BLaER1 treated with 17β-estradiol and CSF1 and Interleukin-3, amounts not matched to agents 10 nM and 100 nM (cell line): Measurements from ENCODE around the gene PKP1.
A peak's percentile ranks its signal among the peaks of the same experiment; 100 is the strongest.

Source experiments
- H3K27ac ChIP-seq, 11 experiments: shearing (Covaris generic); formaldehyde crosslinking; 2 replicates each; pipeline ENCODE4 v1.8.1; 2022
- H3K27me3 ChIP-seq, 11 experiments: shearing (Covaris generic); formaldehyde crosslinking; 2 replicates each; pipeline ENCODE4 v1.8.1; 2022
- H3K36me3 ChIP-seq, 11 experiments: shearing (Covaris generic); formaldehyde crosslinking; 2 replicates each; pipeline ENCODE4 v1.8.1; 2022
- H3K4me1 ChIP-seq, 10 experiments: shearing (Covaris generic); formaldehyde crosslinking; 2 replicates each; pipeline ENCODE4 v1.8.1; 2022
- H3K4me2 ChIP-seq, 11 experiments: shearing (Covaris generic); formaldehyde crosslinking; 2 replicates each; pipeline ENCODE4 v1.8.1; 2022
- H3K4me3 ChIP-seq, 10 experiments: shearing (Covaris generic); formaldehyde crosslinking; 2 replicates each; pipeline ENCODE4 v1.8.1; 2022
- H3K9ac ChIP-seq, 11 experiments: shearing (Covaris generic); formaldehyde crosslinking; 2 replicates each; pipeline ENCODE4 v1.8.1; 2022
- H3K9me3 ChIP-seq, 11 experiments: shearing (Covaris generic); formaldehyde crosslinking; replicated peaks in 1 of 11; 2 replicates each; pipeline ENCODE4 v1.8.1; 2022
- H4K20me1 ChIP-seq, 11 experiments: shearing (Covaris generic); formaldehyde crosslinking; 2 replicates each; pipeline ENCODE4 v1.8.1; 2022
- Cebpa-rat ChIP-seq, 11 experiments: shearing (Covaris generic); IDR thresholded peaks; 2 replicates each; pipeline ENCODE4 v1.8.1; 2022

PKP1 gene

DNA sequence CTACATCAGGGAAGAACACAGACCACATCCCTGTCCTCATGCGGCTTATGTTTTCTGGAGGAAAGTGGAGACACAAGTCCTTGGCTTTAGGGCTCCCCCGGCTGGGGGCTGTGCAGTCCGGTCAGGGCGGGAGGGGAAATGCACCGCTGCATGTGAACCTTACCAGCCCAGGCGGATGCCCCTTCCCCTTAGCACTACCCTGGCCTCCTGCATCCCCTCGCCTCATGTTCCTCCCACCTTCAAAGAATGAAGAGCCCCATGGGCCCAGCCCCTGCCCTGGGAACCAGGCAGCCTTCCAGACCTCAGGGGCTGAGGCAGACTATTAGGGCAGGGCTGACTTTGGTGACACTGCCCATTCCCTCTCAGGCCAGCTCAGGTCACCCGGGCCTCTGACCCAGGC is 48.7 kb downstream of the PKP1 start:
- no peaks in the 10 kb centered on the region for H3K36me3 ChIP-seq
- H4K20me1 ChIP-seq: no peaks in the 10 kb centered on the region
- H3K27me3 ChIP-seq: no peaks in the 10 kb centered on the region
- H3K4me1 ChIP-seq: peaks cover 0 to 22% (median 12%) of the 10 kb centered on the region in 10 experiments; a peak in 14 of 20 replicates
- H3K9me3 ChIP-seq: no peaks in the 10 kb centered on the region
- no peak overlapping the region for H3K4me3 ChIP-seq
- peak overlapping the region in 1 of 11 experiments; percentile 70; a peak in 1 of 22 replicates for H3K4me2 ChIP-seq
- TF ChIP-seq Cebpa-rat (IDR thresholded peaks at IDR 0.05): no peak
- no peak overlapping the region for H3K27ac ChIP-seq
- H3K9ac ChIP-seq: no peak overlapping the region

DNA sequence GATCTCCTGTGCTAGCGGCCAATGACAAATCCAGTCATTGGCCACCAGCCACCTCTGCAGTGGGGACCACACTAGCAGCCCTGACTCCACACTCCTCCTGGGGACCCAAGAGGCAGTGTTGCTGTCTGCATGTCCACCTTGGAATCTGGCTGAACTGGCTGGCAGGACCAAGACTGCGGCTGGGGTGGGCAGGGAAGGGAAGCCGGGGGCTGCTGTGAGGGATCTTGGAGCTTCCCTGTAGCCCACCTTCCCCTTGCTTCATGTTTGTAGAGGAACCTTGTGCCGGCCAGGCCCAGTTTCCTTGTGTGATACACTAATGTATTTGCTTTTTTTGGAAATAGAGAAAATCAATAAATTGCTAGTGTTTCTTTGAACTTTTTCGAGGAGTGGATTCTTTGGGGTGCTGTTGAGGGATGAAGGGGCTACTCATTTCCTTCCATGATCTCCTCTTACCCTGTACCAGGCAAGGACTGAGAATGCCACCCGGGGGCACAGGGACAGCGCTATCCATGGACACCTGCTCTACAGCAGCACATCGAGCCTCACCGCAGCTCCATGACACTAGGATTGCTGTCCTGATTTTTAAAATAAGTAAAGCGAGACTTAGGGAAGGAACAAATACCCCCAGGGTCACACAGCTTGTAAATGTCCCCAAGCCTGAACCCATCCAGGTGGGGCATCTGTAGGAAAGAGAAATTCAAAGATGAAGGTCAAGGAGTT is 49.5 kb downstream of the PKP1 start:
- H3K4me3 ChIP-seq: no peak overlapping the region
- no peak overlapping the region for H3K27ac ChIP-seq
- H3K4me2 ChIP-seq: no peak overlapping the region
- H3K9ac ChIP-seq: no peak overlapping the region
- no peaks in the 10 kb centered on the region for H3K27me3 ChIP-seq
- no peaks in the 10 kb centered on the region; a peak in 1 of 22 replicates for H3K9me3 ChIP-seq
- no peaks in the 10 kb centered on the region for H4K20me1 ChIP-seq
- no peak for TF ChIP-seq Cebpa-rat (IDR thresholded peaks at IDR 0.05)
- H3K36me3 ChIP-seq: no peaks in the 10 kb centered on the region
- peaks cover 0 to 22% (median 12%) of the 10 kb centered on the region in 10 experiments; a peak in 14 of 20 replicates for H3K4me1 ChIP-seq

DNA sequence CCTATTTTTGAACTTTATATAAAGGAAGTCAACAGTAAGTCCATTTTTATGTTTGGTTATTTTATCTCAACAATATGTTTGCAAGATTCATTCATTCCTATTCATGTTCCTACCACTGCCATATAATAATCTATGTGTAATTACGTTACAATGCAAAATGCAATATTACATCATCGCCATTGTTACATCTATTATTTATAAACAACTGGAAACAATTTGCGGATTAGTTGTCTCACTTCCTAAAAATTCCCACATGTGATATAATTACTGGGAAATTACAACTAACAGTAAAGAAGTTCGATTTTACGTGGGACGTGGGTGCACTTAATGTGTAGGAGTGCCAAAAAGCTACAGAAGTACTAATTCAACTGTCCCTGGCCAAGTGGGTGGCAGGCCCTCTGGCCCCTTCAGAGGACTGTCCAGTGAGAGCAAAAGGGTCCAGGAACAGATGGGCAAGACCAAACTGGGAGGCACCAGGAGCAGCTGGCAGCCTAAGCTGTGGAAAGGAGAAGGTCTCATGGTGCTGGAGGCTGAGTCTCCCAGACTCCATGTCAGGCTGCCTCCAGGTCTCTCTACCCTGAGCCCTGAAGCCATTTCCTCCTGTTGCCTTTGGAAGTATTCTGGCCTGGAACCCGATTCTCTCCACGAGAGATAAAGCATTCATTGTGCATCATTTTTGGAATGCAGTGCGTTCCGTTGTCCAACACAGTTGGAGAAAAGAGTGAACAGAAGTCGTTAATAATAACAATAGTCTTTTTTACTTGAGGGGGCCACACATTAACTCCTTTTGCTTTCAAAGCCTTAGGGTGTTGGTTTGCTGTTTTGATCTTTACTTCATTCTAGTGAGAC is 51.2 kb downstream of the PKP1 start:
- Histone ChIP-seq H3K4me3 (no peak overlapping the region), H4K20me1 (no peaks in the 10 kb centered on the region), H3K4me2 (no peak overlapping the region), H3K9me3 (no peaks in the 10 kb centered on the region; a peak in 1 of 22 replicates), H3K4me1 (peaks cover 0 to 22% (median 12%) of the 10 kb centered on the region in 10 experiments; a peak in 14 of 20 replicates), H3K27ac (no peak overlapping the region), H3K9ac (no peak overlapping the region), H3K36me3 (no peaks in the 10 kb centered on the region), H3K27me3 (no peaks in the 10 kb centered on the region)
- TF ChIP-seq Cebpa-rat (IDR thresholded peaks at IDR 0.05): no peak

DNA sequence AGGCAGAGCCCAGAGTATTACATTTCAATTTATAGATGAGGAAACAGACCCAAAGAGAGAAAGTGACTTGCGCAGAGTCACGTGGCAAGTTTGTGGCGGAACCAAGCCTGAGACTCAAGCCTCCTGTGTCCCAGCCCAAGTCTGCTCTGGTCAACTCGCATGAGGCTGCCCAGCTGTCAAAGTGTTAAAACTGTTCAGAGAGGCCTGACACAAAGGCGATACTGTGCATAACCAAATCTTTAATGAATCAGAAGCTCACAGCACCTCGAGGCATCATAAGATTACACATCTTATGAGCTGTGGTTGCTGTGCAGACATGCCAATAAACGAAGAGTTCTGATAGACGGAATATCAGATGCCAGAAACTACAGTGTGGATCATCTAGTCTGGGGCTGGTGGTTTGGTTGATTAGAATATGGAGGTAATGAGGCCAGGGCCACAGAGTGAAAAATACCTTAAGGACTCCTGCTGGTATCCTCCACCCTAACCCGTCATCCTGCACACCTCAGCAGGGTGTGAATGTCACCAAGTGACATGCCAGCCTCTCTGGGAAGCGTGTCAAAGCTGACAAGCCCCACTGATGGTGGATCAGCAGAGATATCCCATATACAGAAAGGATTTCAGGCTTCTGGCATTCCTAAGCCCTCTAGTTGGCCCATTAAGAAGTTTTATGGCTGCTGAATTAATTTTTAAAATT is 52.0 kb downstream of the PKP1 start:
- H3K27me3 ChIP-seq: no peaks in the 10 kb centered on the region
- H3K4me1 ChIP-seq: peaks cover 0 to 21% (median 12%) of the 10 kb centered on the region in 10 experiments; a peak in 14 of 20 replicates
- H3K4me2 ChIP-seq: no peak overlapping the region
- no peak overlapping the region for H3K9ac ChIP-seq
- no peaks in the 10 kb centered on the region; a peak in 1 of 22 replicates for H3K9me3 ChIP-seq
- no peak overlapping the region for H3K4me3 ChIP-seq
- TF ChIP-seq Cebpa-rat (IDR thresholded peaks at IDR 0.05): no peak
- no peaks in the 10 kb centered on the region for H3K36me3 ChIP-seq
- no peaks in the 10 kb centered on the region for H4K20me1 ChIP-seq
- H3K27ac ChIP-seq: no peak overlapping the region

DNA sequence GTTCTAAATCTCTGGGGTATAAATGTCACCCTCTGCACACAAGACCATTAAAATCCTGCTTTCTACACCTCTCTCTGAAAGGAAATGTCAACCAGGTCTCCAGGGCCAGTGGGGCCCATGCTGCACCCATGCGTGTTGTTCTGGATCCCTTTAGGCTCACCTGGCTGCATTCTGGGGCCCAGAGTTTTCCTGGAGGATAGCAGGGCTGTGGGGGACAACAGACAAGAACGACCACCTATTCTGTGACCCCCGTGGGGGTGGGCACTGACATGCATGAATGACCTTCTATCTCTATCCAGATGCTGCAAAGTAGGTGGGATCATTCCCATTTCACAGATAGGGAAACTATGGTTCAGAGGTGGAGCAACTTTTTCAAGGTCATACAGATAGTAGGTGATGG is 52.6 kb downstream of the PKP1 start:
- Histone ChIP-seq H3K9me3 (no peaks in the 10 kb centered on the region; a peak in 1 of 22 replicates), H3K4me2 (no peak overlapping the region), H3K9ac (no peak overlapping the region), H3K27me3 (no peaks in the 10 kb centered on the region), H4K20me1 (no peaks in the 10 kb centered on the region), H3K27ac (no peak overlapping the region), H3K4me1 (peaks cover 0 to 15% (median 7%) of the 10 kb centered on the region in 10 experiments; a peak in 14 of 20 replicates), H3K36me3 (no peaks in the 10 kb centered on the region), H3K4me3 (no peak overlapping the region)
- no peak for TF ChIP-seq Cebpa-rat (IDR thresholded peaks at IDR 0.05)

DNA sequence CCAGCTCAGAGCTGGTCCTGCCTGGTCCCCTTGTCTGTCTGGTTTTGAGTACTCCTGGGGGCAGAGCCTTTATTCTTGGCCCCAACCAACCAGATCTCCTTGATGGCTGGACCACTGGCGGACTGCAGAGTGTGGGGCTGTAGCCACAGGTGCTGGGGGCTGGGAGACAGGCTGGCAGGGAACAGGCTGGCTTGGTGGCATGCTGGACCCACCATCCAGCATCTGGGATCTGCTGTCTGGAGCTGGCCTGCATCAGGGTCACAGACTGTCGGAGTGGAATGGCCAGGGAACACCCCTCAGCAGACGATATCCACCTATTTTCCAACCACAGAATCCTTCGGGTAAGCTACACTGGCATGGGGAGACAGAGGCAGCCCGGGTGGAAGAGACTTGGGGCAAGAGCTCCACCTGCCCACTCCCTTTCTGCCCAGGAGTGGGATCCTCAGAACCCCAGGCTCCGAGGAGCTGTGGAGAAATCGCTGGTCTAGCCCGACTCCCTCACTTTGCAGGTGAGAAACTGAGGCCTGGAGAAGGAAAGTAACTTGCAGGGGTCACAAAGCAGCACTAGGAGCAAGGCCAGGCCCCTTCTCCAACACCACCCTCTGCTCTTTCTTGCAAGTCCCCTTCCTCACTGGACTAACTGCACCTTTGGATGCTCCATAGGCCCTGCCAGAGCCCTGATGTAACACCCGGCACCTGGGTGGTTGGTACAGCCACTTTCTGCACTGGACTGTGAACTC is 53.6 kb downstream of the PKP1 start:
- no peaks in the 10 kb centered on the region for H3K27me3 ChIP-seq
- no peak overlapping the region for H3K4me2 ChIP-seq
- TF ChIP-seq Cebpa-rat (IDR thresholded peaks at IDR 0.05): no peak
- no peak overlapping the region for H3K9ac ChIP-seq
- H3K9me3 ChIP-seq: peaks cover 0 to 9% (median 0%) of the 10 kb centered on the region in 11 experiments; a peak in 2 of 22 replicates
- no peaks in the 10 kb centered on the region for H4K20me1 ChIP-seq
- H3K27ac ChIP-seq: no peak overlapping the region
- no peaks in the 10 kb centered on the region for H3K36me3 ChIP-seq
- H3K4me3 ChIP-seq: no peak overlapping the region
- H3K4me1 ChIP-seq: peaks cover 0 to 5% (median 0%) of the 10 kb centered on the region in 10 experiments; a peak in 2 of 20 replicates

DNA sequence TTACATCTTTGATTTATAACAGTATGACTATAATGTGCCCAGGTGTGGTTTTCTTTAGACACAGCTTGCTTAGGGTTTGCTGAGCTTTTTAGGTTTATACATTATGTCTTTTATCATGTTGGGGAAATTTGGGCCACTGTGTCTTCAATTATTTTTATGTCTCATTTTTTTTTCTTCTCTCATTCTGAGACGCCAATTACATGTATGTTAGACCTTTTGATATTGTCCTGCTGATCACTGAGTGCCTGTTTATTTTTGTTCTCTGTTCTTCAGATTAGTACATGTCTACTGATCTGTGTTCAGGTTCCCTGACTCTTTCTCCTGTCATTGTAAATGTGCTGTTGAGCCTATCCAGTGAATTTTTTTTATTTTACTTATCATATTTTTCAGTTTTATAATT is 58.1 kb downstream of the PKP1 start:
- no peak overlapping the region for H3K4me2 ChIP-seq
- H3K27me3 ChIP-seq: no peaks in the 10 kb centered on the region
- no peak overlapping the region for H3K27ac ChIP-seq
- no peaks in the 10 kb centered on the region for H3K36me3 ChIP-seq
- H3K9me3 ChIP-seq: peaks cover 0 to 14% (median 0%) of the 10 kb centered on the region in 11 experiments; a peak in 2 of 22 replicates
- H4K20me1 ChIP-seq: no peaks in the 10 kb centered on the region
- TF ChIP-seq Cebpa-rat (IDR thresholded peaks at IDR 0.05): no peak
- H3K4me3 ChIP-seq: no peak overlapping the region
- H3K9ac ChIP-seq: no peak overlapping the region
- H3K4me1 ChIP-seq: 0 out of 20 replicates have a peak, but pooled peaks cover 0 to 6% (median 0%) of the 10 kb centered on the region in 10 experiments

DNA sequence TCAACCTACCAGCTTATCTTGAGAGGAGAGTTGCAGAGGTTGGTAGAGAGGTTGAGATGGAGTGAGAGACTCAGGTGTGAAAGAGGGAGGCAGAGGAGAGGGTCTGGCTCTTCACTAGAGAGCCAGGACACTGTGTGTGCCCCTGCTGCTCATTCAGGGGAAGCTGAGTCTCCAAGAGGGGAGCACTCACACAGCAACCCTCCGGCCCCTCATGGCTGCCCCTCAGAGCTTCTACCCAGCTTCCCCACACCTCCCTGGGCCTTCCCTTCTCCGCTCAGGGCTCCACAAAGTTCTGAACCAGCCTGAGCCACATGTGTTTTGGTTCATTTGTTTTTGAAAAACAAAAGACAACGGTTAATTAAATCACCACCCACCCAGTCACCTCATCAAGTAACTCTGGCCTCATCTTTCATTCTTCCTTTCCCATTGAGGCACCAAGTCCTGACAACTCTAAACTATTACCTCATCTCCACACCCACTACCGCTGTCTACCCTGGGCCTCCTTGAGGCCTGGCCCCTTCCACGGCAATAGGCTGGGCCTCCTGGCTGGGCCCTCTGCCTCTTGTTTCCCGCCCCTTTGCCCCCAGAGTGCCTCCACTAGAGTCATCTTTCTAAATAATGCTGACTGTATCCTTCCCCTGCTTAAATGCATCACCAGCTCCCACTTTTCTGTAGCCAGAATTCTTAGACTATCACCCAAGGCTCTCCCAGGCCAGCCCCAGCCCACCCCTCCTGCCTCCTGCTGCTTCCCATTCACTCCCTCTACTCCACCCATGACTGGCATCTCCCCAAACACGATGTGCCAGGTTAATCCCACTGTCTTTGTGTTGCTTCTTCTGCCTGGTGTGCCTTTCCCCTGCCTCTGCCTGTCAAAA is 61.1 kb downstream of the PKP1 start:
- Histone ChIP-seq H3K4me2 (0 out of 22 replicates have a peak overlapping the region, but pooled peaks of 1 of the 11 experiments have one; percentile 0), H3K27ac (no peak overlapping the region), H3K9ac (no peak overlapping the region), H4K20me1 (no peaks in the 10 kb centered on the region), H3K27me3 (no peaks in the 10 kb centered on the region), H3K4me3 (no peak overlapping the region), H3K9me3 (peaks cover 0 to 14% (median 0%) of the 10 kb centered on the region in 11 experiments; a peak in 1 of 22 replicates), H3K4me1 (0 out of 20 replicates have a peak, but pooled peaks cover 0 to 13% (median 0%) of the 10 kb centered on the region in 10 experiments), H3K36me3 (no peaks in the 10 kb centered on the region)
- TF ChIP-seq Cebpa-rat (IDR thresholded peaks at IDR 0.05): no peak
